H1 (cell line): ENCODE results near the gene RAD51B. TPM values are rescaled to one million over a fixed set of nuclear protein-coding genes. Genes with fewer than 3 reads are reported as not detected.

ENCODE experiments used
- CTCF ChIA-PET: fragments of 300-600 bp; sonication (Branson Sonifier 250); formaldehyde crosslinking; loops from one replicate; lab custom pipeline; 2021; ENCODE audit not compliant: partially characterized antibody; lab: Charles Lee
- POLR2A ChIA-PET: fragments of 300-600 bp; sonication (Branson Sonifier 250); formaldehyde crosslinking; loops from one replicate; lab custom pipeline; 2021; ENCODE audit warnings: inconsistent platforms; ENCODE audit not compliant: partially characterized antibody; lab: Charles Lee
- DNase-seq, 2 experiments: peaks; one replicate each; pipeline versions ENCODE4 v3.0.0 to v3.0.0-alpha.2; 2010 to 2022; ENCODE audit warnings: low spot score in 2 of 2, low read depth in 1 of 2, mixed read lengths in 1 of 2
- FAIRE-seq: peaks from 2 replicates; lab custom pipeline; 2011; peaks lifted over from hg19 to GRCh38; lab: Jason Lieb, UNC
- H2AFZ ChIP-seq: 2 replicates; pipeline ENCODE4 v1.8.1; 2012; ENCODE audit warnings: low read length, inconsistent platforms
- H2AK5ac ChIP-seq: 2 replicates; pipeline ENCODE4 v1.6.1; 2013; ENCODE audit warnings: low read depth, low read length
- H2BK120ac ChIP-seq: replicated peaks from 2 replicates; pipeline ENCODE3; 2013; ENCODE audit warnings: low read depth, low read length, inconsistent platforms
- H2BK12ac ChIP-seq: 2 replicates; pipeline ENCODE4 v1.6.1; 2013; ENCODE audit warnings: low read depth, low read length
- H2BK15ac ChIP-seq: 2 replicates; pipeline ENCODE4 v1.6.1; 2013; ENCODE audit warnings: low read length
- H2BK20ac ChIP-seq: 2 replicates; pipeline ENCODE4 v1.6.1; 2013; ENCODE audit warnings: low read length
- H2BK5ac ChIP-seq: 2 replicates; pipeline ENCODE4 v1.6.1; 2013; ENCODE audit warnings: low read depth, low read length
- H3K14ac ChIP-seq: 2 replicates; pipeline ENCODE4 v1.6.1; 2013; ENCODE audit warnings: inconsistent platforms; ENCODE audit not compliant: insufficient read length
- H3K18ac ChIP-seq: 2 replicates; pipeline ENCODE4 v1.6.1; 2013; ENCODE audit warnings: low read length; ENCODE audit errors: extremely low read depth
- H3K23ac ChIP-seq: 2 replicates; pipeline ENCODE4 v1.6.1; 2013; ENCODE audit warnings: inconsistent platforms; ENCODE audit not compliant: insufficient read length
- H3K23me2 ChIP-seq: 2 replicates; pipeline ENCODE4 v1.6.1; 2013; ENCODE audit warnings: low read depth, low read length
- H3K27ac ChIP-seq: 2 replicates; pipeline ENCODE4 v1.6.1; 2011; ENCODE audit warnings: low read depth, low read length, inconsistent platforms
- H3K27me3 ChIP-seq, 4 experiments: replicated peaks in 1 of 4; 1 replicate in 1 of 4; 2 replicates in 3 of 4; pipeline versions ENCODE4 v1.6.1 to v1.8.1; 2011 to 2013; ENCODE audit warnings: low read length in 3 of 4, mild to moderate bottlenecking in 3 of 4, inconsistent platforms in 2 of 4, mixed read lengths in 2 of 4, moderate library complexity in 1 of 4; ENCODE audit not compliant: control insufficient read depth in 3 of 4, insufficient read depth in 3 of 4; ENCODE audit errors: extremely low read depth in 1 of 4
- H3K36me3 ChIP-seq, 4 experiments: 2 replicates each; pipeline versions ENCODE4 v1.6.1 to v1.8.1; 2011 to 2013; ENCODE audit warnings: mild to moderate bottlenecking in 4 of 4, low read length in 3 of 4, moderate library complexity in 2 of 4, control low read depth in 1 of 4, inconsistent platforms in 1 of 4; ENCODE audit not compliant: insufficient read depth in 4 of 4, control insufficient read depth in 2 of 4
- H3K4ac ChIP-seq: replicated peaks from 2 replicates; pipeline ENCODE3; 2013; ENCODE audit warnings: low read length, low read depth, mixed read lengths, inconsistent platforms; ENCODE audit not compliant: insufficient read length
- H3K4me1 ChIP-seq, 4 experiments: replicated peaks in 1 of 4; 1 replicate in 1 of 4; 2 replicates in 3 of 4; pipeline versions ENCODE4 v1.6.1 to v1.8.1; 2011 to 2013; ENCODE audit warnings: low read length in 3 of 4, inconsistent platforms in 2 of 4, mixed read lengths in 1 of 4; ENCODE audit not compliant: insufficient read depth in 4 of 4, control insufficient read depth in 3 of 4
- H3K4me2 ChIP-seq, 2 experiments: 2 replicates each; pipeline versions ENCODE4 v1.6.1 to v1.8.1; 2011 to 2013; ENCODE audit warnings: low read depth in 2 of 2, low read length in 2 of 2, control low read depth in 1 of 2, inconsistent platforms in 1 of 2, mild to moderate bottlenecking in 1 of 2; ENCODE audit not compliant: insufficient read depth in 1 of 2
- H3K4me3 ChIP-seq, 4 experiments: fragments of 200-600, 300-600 bp in 1 of 4; sonication (generic), shearing (Covaris generic), sonication (Bioruptor Twin) in 1 of 4; 2 replicates each; pipeline versions ENCODE4 v1.5.1 to v1.8.1; 2011 to 2016; ENCODE audit warnings: low read length in 4 of 4, low read depth in 3 of 4, control low read depth in 2 of 4, inconsistent platforms in 2 of 4, mild to moderate bottlenecking in 2 of 4, mixed read lengths in 1 of 4, moderate library complexity in 1 of 4; ENCODE audit not compliant: insufficient read depth in 2 of 4; ENCODE audit errors: extremely low read depth in 1 of 4
- H3K56ac ChIP-seq: replicated peaks from 2 replicates; pipeline ENCODE3; 2013; ENCODE audit warnings: low read depth, mild to moderate bottlenecking, mixed read lengths, low read length, inconsistent platforms; ENCODE audit not compliant: insufficient read length
- H3K79me1 ChIP-seq: 2 replicates; pipeline ENCODE4 v1.6.1; 2013; ENCODE audit warnings: low read depth, low read length, control low read depth
- H3K79me2 ChIP-seq, 2 experiments: 2 replicates each; pipeline versions ENCODE4 v1.6.1 to v1.8.1; 2012 to 2013; ENCODE audit warnings: low read length in 2 of 2, mild to moderate bottlenecking in 2 of 2, inconsistent platforms in 1 of 2; ENCODE audit not compliant: insufficient read depth in 2 of 2, control insufficient read depth in 1 of 2
- H3K9ac ChIP-seq, 4 experiments: replicated peaks in 1 of 4; 1 replicate in 1 of 4; 2 replicates in 3 of 4; pipeline versions ENCODE4 v1.6.1 to v1.8.1; 2011 to 2013; ENCODE audit warnings: low read depth in 3 of 4, low read length in 3 of 4, control low read depth in 2 of 4, mild to moderate bottlenecking in 2 of 4, moderate library complexity in 2 of 4, inconsistent platforms in 1 of 4; ENCODE audit errors: extremely low read depth in 1 of 4
- H3K9me3 ChIP-seq, 2 experiments: 2 replicates each; pipeline versions ENCODE4 v1.6.1 to v1.8.1; 2012 to 2013; ENCODE audit warnings: mild to moderate bottlenecking in 2 of 2, moderate library complexity in 2 of 2, control low read depth in 1 of 2, inconsistent platforms in 1 of 2, low read depth in 1 of 2, low read length in 1 of 2, mixed read lengths in 1 of 2; ENCODE audit not compliant: insufficient read depth in 2 of 2
- H4K20me1 ChIP-seq, 2 experiments: replicated peaks in 1 of 2; 2 replicates each; pipeline versions ENCODE3 to v1.8.1; 2011 to 2013; ENCODE audit warnings: inconsistent platforms in 2 of 2, low read length in 2 of 2, mild to moderate bottlenecking in 1 of 2; ENCODE audit not compliant: insufficient read depth in 2 of 2, control insufficient read depth in 1 of 2
- H4K5ac ChIP-seq: 2 replicates; pipeline ENCODE4 v1.6.1; 2013; ENCODE audit warnings: low read length, low read depth, mixed read lengths, inconsistent platforms; ENCODE audit not compliant: insufficient read length
- H4K8ac ChIP-seq: 2 replicates; pipeline ENCODE4 v1.8.0; 2013; ENCODE audit warnings: mild to moderate bottlenecking, moderate library complexity, low read length, inconsistent platforms; ENCODE audit not compliant: insufficient read depth; ENCODE audit errors: extremely low read depth
- H4K91ac ChIP-seq: replicated peaks from 2 replicates; pipeline ENCODE3; 2013; ENCODE audit warnings: low read length, mixed read lengths, inconsistent platforms; ENCODE audit not compliant: insufficient read length
- BCL11A ChIP-seq, 2 experiments: IDR thresholded peaks; one replicate each; pipeline ENCODE4 v1.6.1; 2011; ENCODE audit warnings: low read depth in 2 of 2, low read length in 2 of 2, mild to moderate bottlenecking in 2 of 2
- CBX8 ChIP-seq: fragments of 300-800, 300-1000 bp; sonication (generic); IDR thresholded peaks from 2 replicates; pipeline ENCODE4 v1.7.1; 2016; ENCODE audit warnings: low read depth, low read length, borderline replicate concordance
- EZH2 ChIP-seq: fragments of 200-600 bp; sonication (generic); IDR thresholded peaks from 2 replicates; pipeline ENCODE4 v1.7.1; 2012; ENCODE audit warnings: low read depth, mild to moderate bottlenecking, moderate library complexity, low read length, inconsistent platforms; ENCODE audit not compliant: severe bottlenecking
- GABPA ChIP-seq: IDR thresholded peaks from 2 replicates; pipeline ENCODE4 v1.6.1; 2011; ENCODE audit warnings: mild to moderate bottlenecking, low read length, moderate library complexity, borderline replicate concordance; ENCODE audit not compliant: insufficient read depth
- JUN ChIP-seq: IDR thresholded peaks from 2 replicates; pipeline ENCODE4 v1.6.1; 2011; ENCODE audit warnings: low read depth, mild to moderate bottlenecking, improper control_type of control experiment, low read length
- JUND ChIP-seq: IDR thresholded peaks from 2 replicates; pipeline ENCODE4 v1.6.1; 2011; ENCODE audit warnings: mild to moderate bottlenecking, improper control_type of control experiment, low read length
- RAD21 ChIP-seq, 2 experiments: IDR thresholded peaks in 1 of 2; conservative IDR thresholded peaks in 1 of 2; 2 replicates each; pipeline ENCODE4 v1.6.1; 2011; ENCODE audit warnings: low read depth in 2 of 2, low read length in 2 of 2, improper control_type of control experiment in 1 of 2, inconsistent platforms in 1 of 2, mild to moderate bottlenecking in 1 of 2, moderate library complexity in 1 of 2
- RBBP5 ChIP-seq: IDR thresholded peaks from 2 replicates; pipeline ENCODE4 v1.7.1; 2012; ENCODE audit warnings: low read depth, mild to moderate bottlenecking, inconsistent platforms, low read length, moderate library complexity, borderline replicate concordance
- RXRA ChIP-seq: IDR thresholded peaks from 2 replicates; pipeline ENCODE4 v1.6.1; 2011; ENCODE audit warnings: low read depth, mild to moderate bottlenecking, low read length, moderate library complexity; ENCODE audit not compliant: insufficient read depth
- SAP30 ChIP-seq: fragments of 300-600 bp; sonication (generic); IDR thresholded peaks from 2 replicates; pipeline ENCODE4 v1.7.1; 2012; ENCODE audit warnings: low read length, moderate library complexity, mild to moderate bottlenecking, inconsistent platforms; ENCODE audit not compliant: insufficient read depth, insufficient replicate concordance
- SIN3A ChIP-seq, 2 experiments: IDR thresholded peaks in 1 of 2; conservative IDR thresholded peaks in 1 of 2; 2 replicates each; pipeline ENCODE4 v1.6.1; 2011 to 2012; ENCODE audit warnings: low read length in 2 of 2, improper control_type of control experiment in 1 of 2, low read depth in 1 of 2, mild to moderate bottlenecking in 1 of 2
- SP1 ChIP-seq: IDR thresholded peaks from 2 replicates; pipeline ENCODE4 v1.6.1; 2011; ENCODE audit warnings: low read depth, low read length
- TAF7 ChIP-seq: optimal IDR thresholded peaks from 2 replicates; pipeline ENCODE3; 2011; ENCODE audit warnings: low read depth, mild to moderate bottlenecking, inconsistent platforms, low read length, moderate library complexity, borderline replicate concordance
- WGBS, 2 experiments: shearing (Covaris generic) in 1 of 2; methylation state at CpG; one replicate each; pipeline versions ENCODE4 v1.1.6 to v1.1.7; 2013 to 2015; ENCODE audit warnings: low lambda C conversion rate in 2 of 2, mixed read lengths in 2 of 2, inconsistent platforms in 1 of 2, low coverage in 1 of 2, missing lambda C conversion rate in 1 of 2; ENCODE audit not compliant: insufficient replicate concordance in 2 of 2, insufficient coverage in 1 of 2, insufficient read length in 1 of 2; ENCODE audit errors: extremely low coverage in 1 of 2, missing lambda C conversion rate in 1 of 2; 5-methylcytosine and 5-hydroxymethylcytosine counted together
- polyA plus RNA-seq, 7 experiments: library from polyadenylated mRNA; depleted of rRNA in 3 of 7; stranded (reverse) in 5 of 7; unstranded in 2 of 7; fragments of >200 nt in 5 of 7; fragments of 200-250 nt in 2 of 7; gene quantifications; 1 replicate in 5 of 7; 2 replicates in 1 of 7; 4 replicates in 1 of 7; pipeline versions ENCODE4 v1.2.1 to v1.2.3, GENCODE V29; 2011 to 2013; ENCODE audit warnings: missing spikeins in 2 of 7, mixed read lengths in 2 of 7
- total RNA-seq: library from RNA; stranded (reverse); fragmentation: NEBNext Ultra II Directional; extraction: Animal tissue kit (Norgen Biotek cat#: 25700); gene quantifications from 2 replicates; pipeline ENCODE4 v1.2.1, GENCODE V29; 2021

Gene RAD51B
- total and polyA plus RNA-seq, 2 of the 8 experiments (the other 6 are each of a cell fraction or from before 2014, with no cell fraction given), result 3.9 to 14.9 TPM

DNA sequence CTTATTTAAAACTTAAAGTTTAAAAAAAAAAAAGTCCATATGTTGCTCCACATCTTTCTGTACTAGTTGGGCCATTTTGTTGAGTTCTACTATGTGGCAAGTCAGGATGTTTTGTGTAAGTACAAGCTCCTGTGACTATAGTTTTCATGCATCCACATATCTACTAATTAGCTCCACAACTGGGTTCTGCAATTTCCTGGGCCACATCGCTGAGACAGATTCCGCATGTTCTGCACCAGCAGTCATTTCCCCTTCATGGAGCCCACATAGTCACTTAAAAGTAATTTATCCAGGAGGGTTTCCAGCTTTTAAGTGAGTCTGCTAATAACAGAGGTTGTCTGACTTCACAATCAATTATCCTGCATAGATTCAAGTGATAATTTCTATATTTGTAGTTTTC lies 511.8 kb downstream of the RAD51B start:
- no peaks in the 10 kb centered on the region for H4K20me1 ChIP-seq
- H3K27ac ChIP-seq, result no peak overlapping the region
- H3K36me3 ChIP-seq, result no peaks in the 10 kb centered on the region
- no peak overlapping the region; the same call in 1 of the 2 replicates for H2BK20ac ChIP-seq
- H2BK5ac ChIP-seq, result no peak overlapping the region
- no peak overlapping the region for H2AFZ ChIP-seq
- ChIA-PET POLR2A (interaction anchor here (1.1 to 1.3 kb wide), 2 partner anchors 9 to 462 kb away, joined by 3 to 4 read pairs; partner anchors contain the start of gene ZFP36L1), CTCF (interaction anchor here (0.9 to 1.4 kb wide), 2 partner anchors 12 to 81 kb away, joined by 3 to 4 read pairs; no protein-coding TSS in a partner anchor)
- H2AK5ac ChIP-seq, result no peak overlapping the region
- H3K27me3 ChIP-seq, result no peaks in the 10 kb centered on the region
- H3K79me1 ChIP-seq, result no peaks in the 10 kb centered on the region
- no peaks in the 10 kb centered on the region for H3K79me2 ChIP-seq
- no peak overlapping the region for H3K4ac ChIP-seq
- H4K91ac ChIP-seq, result no peak overlapping the region
- no peaks in the 10 kb centered on the region for H3K9me3 ChIP-seq
- no peaks in the 10 kb centered on the region; the same call in 1 of the 2 replicates for H3K23me2 ChIP-seq
- DNase-seq (no peak), FAIRE-seq (no peak)
- no peak overlapping the region for H3K14ac ChIP-seq
- no peak overlapping the region for H2BK120ac ChIP-seq
- H4K8ac ChIP-seq, result no peak overlapping the region
- H4K5ac ChIP-seq, result no peak overlapping the region
- H2BK15ac ChIP-seq, result no peak overlapping the region
- no peak overlapping the region for H3K23ac ChIP-seq
- H3K4me2 ChIP-seq, result no peak overlapping the region
- WGBS, 2 experiments, result 90% methylated on average over 2 of the region's 2 CpGs; no CpG with 5 or more reads in 1 of the 2 experiments
- no peak overlapping the region for H3K4me3 ChIP-seq
- H3K56ac ChIP-seq, result no peak overlapping the region
- H2BK12ac ChIP-seq, result no peak overlapping the region
- no peak overlapping the region for H3K18ac ChIP-seq
- H3K9ac ChIP-seq, result no peak overlapping the region
- peaks cover 0 to 5% (median 0%) of the 10 kb centered on the region in 4 experiments; a peak in 2 of 7 replicates for H3K4me1 ChIP-seq
- TF ChIP-seq RAD21 (IDR thresholded peaks at IDR 0.05 in 1 of 2, conservative IDR thresholded peaks at IDR 0.05 in 1 of 2; ENCODE audit: low read depth in 2 of 2, low read length in 2 of 2), result no peak
- no peak for TF ChIP-seq RXRA
- TF ChIP-seq SP1, result no peak
- no peak for TF ChIP-seq SIN3A (conservative IDR thresholded peaks at IDR 0.05 in 1 of 2, IDR thresholded peaks at IDR 0.05 in 1 of 2; ENCODE audit: low read depth in 1 of 2, low read length in 2 of 2)
- no peak for TF ChIP-seq TAF7
- no peak for TF ChIP-seq RBBP5
- TF ChIP-seq SAP30, result no peak
- TF ChIP-seq JUN, result no peak
- no peak for TF ChIP-seq BCL11A (IDR thresholded peaks at IDR 0.05; ENCODE audit: low read depth in 2 of 2, low read length in 2 of 2)
- no peak for TF ChIP-seq CBX8
- no peak for TF ChIP-seq EZH2
- no peak for TF ChIP-seq GABPA
- no peak for TF ChIP-seq JUND
